T-helper 9 cell (primary cell): ENCODE data around the gene PLCB1.

Experiments used
- DNase-seq: peaks from one replicate; pipeline ENCODE4 v3.0.0-alpha.2; 2020

The PLCB1 gene

GRCh38 chr20:8670207-8670892, 538.3 kb downstream of the PLCB1 start:
- DNase-seq: no peak

GRCh38 chr20:8670893-8671215, 538.8 kb downstream of the PLCB1 start:
- no peak for DNase-seq

- DNase-seq: no peak
These were observed 539.4 kb downstream of the PLCB1 start for GRCh38 chr20:8671370-8671961.

DNA sequence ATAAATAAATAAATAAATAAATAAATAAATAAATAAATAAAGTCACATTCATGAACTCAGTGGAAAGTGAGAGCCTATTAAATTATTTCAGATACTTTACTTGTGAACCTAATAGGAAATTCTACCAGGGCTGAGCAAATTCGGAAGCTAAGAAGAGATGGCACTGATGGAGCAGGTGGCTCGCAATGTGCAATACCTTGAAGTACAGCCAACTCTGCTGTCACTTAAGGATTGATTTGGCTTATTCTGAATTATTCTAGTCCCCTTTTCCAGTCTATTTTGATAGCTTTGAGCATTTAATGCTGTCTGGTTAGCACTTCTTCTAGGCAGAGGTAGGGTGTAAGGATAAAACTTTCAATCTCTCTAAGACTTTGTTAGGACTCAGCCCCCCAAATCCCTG, 541.0 kb downstream of the PLCB1 start:
- DNase-seq: no peak

DNA sequence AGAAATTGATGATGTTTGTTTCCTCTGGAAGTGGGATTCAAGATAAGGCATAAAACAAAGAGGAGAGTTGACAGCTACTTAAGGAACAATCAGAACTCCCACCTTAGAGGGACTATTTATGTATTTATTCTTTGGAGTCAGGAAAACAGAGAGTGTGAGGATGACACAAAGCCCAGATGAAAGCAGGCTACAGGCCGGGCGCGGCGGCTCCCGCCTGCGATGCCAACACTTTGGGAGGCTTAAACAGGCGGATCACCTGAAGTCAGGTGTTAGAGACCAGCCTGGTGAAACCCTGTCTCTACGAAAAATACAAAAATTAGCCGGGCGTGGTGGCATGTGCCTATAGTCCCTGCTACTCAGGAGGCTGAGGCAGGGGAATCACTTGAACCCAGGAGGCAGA, 543.8 kb downstream of the PLCB1 start:
- DNase-seq: no peak

GRCh38 chr20:8678098-8678776, 546.2 kb downstream of the PLCB1 start:
- no peak for DNase-seq

DNA sequence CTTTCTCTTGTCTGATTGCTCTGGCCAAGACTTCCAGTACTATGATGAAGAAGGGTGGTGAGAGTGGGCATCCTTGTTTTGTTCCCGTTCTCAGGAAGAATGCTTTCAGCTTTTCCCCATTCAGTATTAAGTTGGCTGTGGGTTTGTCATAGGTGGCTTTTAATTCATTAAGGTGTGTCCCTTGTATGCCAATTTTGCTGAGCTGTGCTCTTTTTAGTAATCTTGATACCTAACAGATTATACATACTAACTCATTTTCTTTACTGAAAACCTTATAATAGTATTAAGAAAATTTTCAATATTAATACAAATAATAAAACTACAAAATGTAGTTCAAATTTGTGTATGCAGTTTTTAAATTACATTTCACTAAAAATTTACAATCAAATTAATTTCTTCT, 557.3 kb downstream of the PLCB1 start:
- no peak for DNase-seq

DNA sequence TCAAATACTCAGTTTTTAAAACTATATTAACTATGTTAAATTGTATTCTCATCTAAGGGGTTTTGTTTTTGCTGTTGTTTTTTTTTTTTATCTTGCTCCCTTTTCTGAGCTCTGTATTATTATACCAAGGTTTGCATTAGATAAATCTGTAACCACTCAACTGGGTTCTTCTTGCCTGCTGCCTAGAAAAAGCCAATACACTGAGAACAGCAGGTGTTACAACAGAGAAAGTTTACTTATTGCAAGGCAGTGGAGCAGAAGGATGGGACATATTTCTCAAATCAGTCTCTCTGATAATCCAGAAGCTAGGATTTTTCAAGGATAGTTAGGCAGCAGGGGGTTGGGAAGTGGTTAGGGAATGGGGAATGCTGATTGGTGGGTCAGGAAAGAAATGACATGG, 558.0 kb downstream of the PLCB1 start:
- no peak for DNase-seq

DNA sequence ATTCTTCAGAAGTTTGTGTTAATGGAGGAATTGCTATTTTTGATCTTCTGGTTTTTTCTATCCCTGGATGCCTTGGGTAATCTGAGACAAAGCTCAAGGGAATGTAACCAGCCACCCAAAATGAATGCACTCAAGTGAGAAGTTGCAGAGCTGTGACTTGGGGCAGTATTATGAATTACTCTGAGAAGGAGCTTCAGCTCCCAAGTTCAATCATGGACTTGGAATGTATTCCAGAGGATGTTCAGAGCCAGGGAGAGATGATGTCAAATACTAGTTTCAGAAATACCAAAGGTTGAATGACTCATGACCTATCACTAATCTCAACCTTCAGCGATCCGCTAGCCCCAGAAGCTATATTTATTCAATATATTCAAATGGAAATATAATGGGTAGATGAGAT, 561.6 kb downstream of the PLCB1 start:
- no peak for DNase-seq

DNA sequence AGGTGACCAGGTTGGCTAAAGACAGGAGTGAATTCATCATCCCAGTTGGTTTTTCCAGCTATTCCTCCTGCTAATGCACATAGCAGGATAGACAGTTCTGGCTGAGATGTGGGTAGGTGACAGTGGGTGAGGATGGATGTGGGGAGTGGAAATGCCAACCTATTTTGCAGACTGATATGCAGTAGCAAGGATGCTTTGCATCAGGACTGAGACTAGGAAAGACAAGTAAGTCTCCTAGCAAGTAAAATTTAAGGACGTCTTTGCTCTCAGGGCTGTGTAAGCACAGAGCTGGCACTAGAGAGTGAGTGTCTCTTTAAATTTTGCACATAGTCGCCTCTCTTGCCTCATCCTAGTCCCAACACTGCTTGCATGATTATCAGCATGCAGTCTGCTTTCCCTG, 568.7 kb downstream of the PLCB1 start:
- DNase-seq: no peak

- no peak for DNase-seq
These were observed 575.1 kb downstream of the PLCB1 start for GRCh38 chr20:8706961-8707700.

DNA sequence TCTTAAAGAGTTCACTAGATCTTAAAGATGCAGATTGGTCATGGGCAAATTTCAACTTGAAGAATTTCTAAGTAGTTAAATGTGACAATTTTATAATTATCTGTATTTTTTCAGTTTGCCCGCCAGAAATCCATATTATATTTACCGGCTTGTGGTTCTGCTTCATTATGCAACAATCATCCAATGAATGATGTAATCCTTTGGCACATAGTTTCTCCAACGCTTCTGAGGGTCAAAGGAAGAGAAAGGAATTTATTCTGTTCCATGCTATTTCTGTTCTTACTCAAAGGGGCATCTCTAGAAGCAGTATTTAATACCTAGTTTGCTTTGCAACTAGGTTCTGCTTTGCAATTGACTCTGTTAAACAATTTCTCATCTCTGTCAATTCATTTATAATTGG, 577.6 kb downstream of the PLCB1 start:
- no peak for DNase-seq

GRCh38 chr20:8711501-8711900, 579.4 kb downstream of the PLCB1 start:
- DNase-seq: no peak

DNA sequence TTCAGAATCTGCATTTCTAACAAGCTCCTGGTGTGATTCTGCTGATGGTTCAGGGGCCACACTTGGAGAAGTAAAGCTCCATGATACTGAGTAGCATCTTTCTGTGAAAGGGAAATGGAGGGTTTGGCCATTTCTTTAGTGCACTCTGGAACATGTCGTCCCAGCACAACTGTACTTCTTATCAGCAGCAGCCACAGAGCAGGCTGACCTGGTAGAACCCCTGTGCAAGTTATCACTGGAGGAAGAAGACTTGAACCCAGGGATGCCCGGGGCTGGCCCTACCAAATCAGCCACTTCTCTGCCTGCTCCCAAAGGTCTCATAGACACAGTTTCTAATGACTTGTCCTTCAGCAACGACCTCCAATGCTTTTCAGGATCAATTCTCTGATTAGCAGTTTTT, 582.1 kb downstream of the PLCB1 start:
- no peak for DNase-seq

DNA sequence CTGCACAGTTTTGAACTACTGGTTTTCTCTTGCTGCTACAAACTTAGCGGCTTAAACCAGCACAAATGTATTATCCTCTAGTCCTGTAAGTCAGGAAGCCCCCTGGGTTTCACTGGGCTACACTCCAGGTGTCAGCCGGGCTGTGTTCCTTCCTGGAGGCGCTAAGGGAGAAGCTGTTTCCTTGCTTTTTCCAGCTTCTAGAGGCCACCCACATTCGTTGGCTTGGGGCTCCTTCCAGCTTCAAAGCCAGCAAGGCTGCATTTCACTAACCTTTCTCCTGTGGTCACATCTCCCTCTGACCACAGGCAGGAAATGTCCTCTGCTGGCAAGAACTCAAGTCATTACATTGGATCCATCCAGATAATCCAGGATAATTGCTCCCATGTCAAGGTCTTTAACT, 586.2 kb downstream of the PLCB1 start:
- DNase-seq: no peak

GRCh38 chr20:8720089-8720488, 588.0 kb downstream of the PLCB1 start:
- no peak for DNase-seq

GRCh38 chr20:8721098-8721497, 589.0 kb downstream of the PLCB1 start:
- no peak for DNase-seq

GRCh38 chr20:8722277-8722928, 590.3 kb downstream of the PLCB1 start:
- DNase-seq: peak; percentile 1

DNA sequence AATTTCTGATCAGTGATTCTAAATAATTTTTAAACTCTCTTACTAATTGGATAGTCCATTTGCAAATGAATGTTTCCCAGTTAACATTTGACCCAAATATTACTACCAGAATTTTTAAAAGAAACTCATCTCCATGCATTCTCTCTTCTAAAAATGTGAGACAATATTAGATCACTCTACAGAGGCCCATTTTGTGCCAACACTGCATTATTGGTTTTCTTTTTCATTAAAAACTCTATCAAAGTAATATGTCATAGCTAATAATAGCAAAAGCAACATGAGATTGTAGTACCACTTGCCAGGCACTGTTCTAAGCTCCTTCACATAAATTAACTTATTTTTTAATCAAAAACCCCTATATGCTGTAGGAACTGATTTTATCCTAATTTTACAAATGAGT, 591.2 kb downstream of the PLCB1 start:
- no peak for DNase-seq

- no peak for DNase-seq
These were observed 592.8 kb downstream of the PLCB1 start for GRCh38 chr20:8724884-8725283.

GRCh38 chr20:8726460-8726859, 594.4 kb downstream of the PLCB1 start:
- DNase-seq: no peak

DNA sequence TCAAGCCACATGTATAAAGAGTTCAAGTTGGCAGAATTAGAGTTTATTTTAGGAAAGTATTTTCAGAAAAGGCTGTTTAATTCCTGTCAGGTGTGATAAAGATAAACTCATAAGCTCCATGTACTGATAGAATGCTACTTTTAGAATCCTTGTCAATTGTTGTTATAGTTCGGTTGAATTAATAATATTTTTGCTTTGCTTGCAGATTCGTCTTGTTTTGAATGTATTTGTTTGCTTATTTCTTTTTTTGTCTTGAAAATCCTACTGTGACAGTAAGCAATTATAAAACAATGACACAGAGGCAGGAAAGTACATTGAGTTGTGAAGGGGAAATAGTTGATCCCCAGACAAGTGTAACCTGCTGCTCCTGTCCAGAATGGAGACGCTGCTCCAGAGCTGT, 602.9 kb downstream of the PLCB1 start:
- DNase-seq: no peak

DNA sequence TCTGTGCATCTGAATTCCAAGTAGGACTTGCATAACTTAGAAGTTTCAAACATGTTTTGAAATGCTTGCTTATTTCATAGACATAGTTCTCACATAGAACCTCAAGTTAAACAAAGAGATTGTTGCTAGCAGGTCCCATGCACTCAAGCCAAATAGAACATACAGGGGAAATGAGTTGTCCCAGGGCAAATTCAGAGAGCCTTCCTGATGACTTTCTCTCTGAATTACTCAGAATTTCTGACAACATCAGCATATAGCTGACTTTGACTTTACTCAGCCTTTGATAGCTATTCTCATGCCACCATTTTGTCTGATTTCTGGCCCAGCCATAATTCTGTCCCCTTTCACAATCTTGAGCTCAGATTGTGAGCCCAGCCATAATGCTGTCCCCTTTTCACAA, 603.6 kb downstream of the PLCB1 start:
- DNase-seq: no peak
